Kidney (tissue), 14 donors: Measurements from ENCODE around the gene FHOD3. TPM values are rescaled to one million over a fixed set of nuclear protein-coding genes. Genes with fewer than 3 reads are reported as not detected.

ENCODE experiments used
- DNase-seq, 5 donors: peaks; one replicate each; pipeline ENCODE4 v3.0.0-alpha.2; 2013 to 2020
- FAIRE-seq: peaks from 2 replicates; lab custom pipeline; 2012; peaks lifted over from hg19 to GRCh38; lab: Jason Lieb, UNC
- H3K27ac ChIP-seq, 2 donors: one replicate each; pipeline ENCODE4 v1.7.0; 2013; ENCODE audit warnings: low read depth in 2 of 2, low read length in 2 of 2, inconsistent platforms in 1 of 2
- H3K27me3 ChIP-seq: one replicate; pipeline ENCODE4 v1.7.1; 2013; ENCODE audit warnings: low read length, inconsistent platforms; ENCODE audit not compliant: control insufficient read depth, insufficient read depth
- H3K36me3 ChIP-seq, 3 donors: one replicate each; pipeline versions ENCODE4 v1.7.0 to v1.7.1; 2013; ENCODE audit warnings: low read length in 3 of 3, control low read depth in 1 of 3, inconsistent platforms in 1 of 3; ENCODE audit not compliant: insufficient read depth in 3 of 3, control insufficient read depth in 2 of 3
- H3K4me1 ChIP-seq, 3 donors: one replicate each; pipeline versions ENCODE4 v1.7.0 to v1.7.1; 2013; ENCODE audit warnings: low read length in 3 of 3, inconsistent platforms in 1 of 3, low read depth in 1 of 3; ENCODE audit not compliant: control insufficient read depth in 2 of 3, insufficient read depth in 2 of 3
- H3K4me3 ChIP-seq, 3 donors: one replicate each; pipeline versions ENCODE4 v1.7.0 to v1.8.1; 2013; ENCODE audit warnings: low read length in 3 of 3, control low read depth in 1 of 3, inconsistent platforms in 1 of 3
- H3K9ac ChIP-seq, 3 donors: one replicate each; pipeline versions ENCODE4 v1.7.0 to v1.7.1; 2013; ENCODE audit warnings: low read length in 3 of 3, control low read depth in 1 of 3, inconsistent platforms in 1 of 3
- H3K9me3 ChIP-seq, 3 donors: one replicate each; pipeline versions ENCODE4 v1.7.0 to v1.7.1; 2013; ENCODE audit warnings: low read length in 3 of 3, control low read depth in 1 of 3, inconsistent platforms in 1 of 3; ENCODE audit not compliant: control insufficient read depth in 2 of 3, insufficient read depth in 1 of 3
- CTCF ChIP-seq: IDR thresholded peaks from 3 replicates; pipeline ENCODE4 v1.5.1; 2012; ENCODE audit warnings: mild to moderate bottlenecking, moderate library complexity, borderline replicate concordance; ENCODE audit not compliant: insufficient read depth; ENCODE audit errors: extremely low read depth
- intact Hi-C: fragments of 100-400 bp; cut with DNase I; formaldehyde crosslinking; loops from one replicate; pipeline ENCODE4 v1.11.1; 2022
- polyA plus RNA-seq: library from polyadenylated mRNA; stranded (reverse); fragments of 350-450 nt; fragmentation: Illumina TruSeq; extraction: RNeasy Lipid Tissue Mini Kit (QIAGEN cat#74804); gene quantifications from one replicate; pipeline ENCODE4 v1.2.3, GENCODE V29; 2014; ENCODE audit warnings: low read depth, low replicate concordance; ENCODE audit not compliant: insufficient read depth
- total RNA-seq: library from RNA; stranded (reverse); fragmentation: NEBNext Ultra II Directional; extraction: Animal tissue kit (Norgen Biotek cat#: 25700); gene quantifications from one replicate; pipeline ENCODE4 v1.2.1, GENCODE V29; 2021
- donor health status: control.
- donor health status: control.
- donor health status: control.
- donor health status: control.
- donor health status: control.
- donor health status: DM: yes; HTN: yes; CAD: no.
- donor health status: Normal renal cell carcinoma (clear cell type).

Gene FHOD3
- total and polyA plus RNA-seq, 2 donors from 2014 or later, result 21.5 to 28.0 TPM

GRCh38 chr18:36328916-36329315, 31.4 kb downstream of the FHOD3 start:
- H3K9me3 ChIP-seq, result no peaks in the 10 kb centered on the region
- DNase-seq (no peak), FAIRE-seq (no peak)
- H3K27me3 ChIP-seq, result no peaks in the 10 kb centered on the region
- peaks cover 0 to 31% (median 13%) of the 10 kb centered on the region in 3 donors for H3K4me1 ChIP-seq
- H3K27ac ChIP-seq, result no peak overlapping the region
- H3K9ac ChIP-seq, result no peak overlapping the region
- no peak for TF ChIP-seq CTCF
- intact Hi-C loops, result no loop called here
- no peak overlapping the region for H3K4me3 ChIP-seq
- no peaks in the 10 kb centered on the region for H3K36me3 ChIP-seq

GRCh38 chr18:36329684-36330434, 32.3 kb downstream of the FHOD3 start:
- no peak overlapping the region for H3K27ac ChIP-seq
- H3K9ac ChIP-seq, result no peak overlapping the region
- H3K4me3 ChIP-seq, result no peak overlapping the region
- no peaks in the 10 kb centered on the region for H3K9me3 ChIP-seq
- H3K4me1 ChIP-seq, result peaks cover 0 to 34% (median 13%) of the 10 kb centered on the region in 3 donors
- no peaks in the 10 kb centered on the region for H3K36me3 ChIP-seq
- intact Hi-C loops, result no loop called here
- DNase-seq (peak in 1 of 5 donors; percentile 0), FAIRE-seq (no peak)
- TF ChIP-seq CTCF, result no peak
- no peaks in the 10 kb centered on the region for H3K27me3 ChIP-seq

GRCh38 chr18:36330435-36331052, 33.0 kb downstream of the FHOD3 start:
- Histone ChIP-seq H3K27me3 (no peaks in the 10 kb centered on the region), H3K36me3 (no peaks in the 10 kb centered on the region), H3K9me3 (no peaks in the 10 kb centered on the region), H3K4me1 (peaks cover 0 to 34% (median 13%) of the 10 kb centered on the region in 3 donors), H3K9ac (no peak overlapping the region), H3K4me3 (no peak overlapping the region), H3K27ac (peak overlapping the region in 1 of 2 donors; percentile 50)
- no peak for TF ChIP-seq CTCF
- intact Hi-C loops, result no loop called here
- no peak for FAIRE-seq
- DNase-seq, result peak in 2 of 5 donors; percentile 8 to 37
